AG08395 (cell line): ENCODE results near the gene RNF25.

Experiments used
- DNase-seq: peaks from one replicate; pipeline ENCODE4 v3.0.0; 2012; ENCODE audit warnings: mixed read lengths, low spot score

Gene RNF25

DNA sequence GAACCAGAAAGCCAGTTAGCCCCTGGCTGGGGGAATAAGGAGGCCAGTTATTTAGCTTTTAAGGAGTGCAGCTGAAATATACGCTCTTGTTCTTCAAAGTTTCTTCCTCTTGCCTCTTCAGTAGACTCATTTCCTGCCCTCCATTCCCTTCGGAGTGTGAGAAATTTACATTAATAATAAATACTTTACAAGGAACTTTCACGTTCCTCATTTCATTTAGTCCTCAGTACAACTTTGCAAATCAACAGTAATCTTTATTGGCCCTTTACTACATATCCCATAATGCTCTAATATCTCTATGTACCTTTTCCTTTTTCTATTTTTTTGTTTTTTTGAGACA, 48.5 kb downstream of the RNF25 start:
- DNase-seq: no peak

DNA sequence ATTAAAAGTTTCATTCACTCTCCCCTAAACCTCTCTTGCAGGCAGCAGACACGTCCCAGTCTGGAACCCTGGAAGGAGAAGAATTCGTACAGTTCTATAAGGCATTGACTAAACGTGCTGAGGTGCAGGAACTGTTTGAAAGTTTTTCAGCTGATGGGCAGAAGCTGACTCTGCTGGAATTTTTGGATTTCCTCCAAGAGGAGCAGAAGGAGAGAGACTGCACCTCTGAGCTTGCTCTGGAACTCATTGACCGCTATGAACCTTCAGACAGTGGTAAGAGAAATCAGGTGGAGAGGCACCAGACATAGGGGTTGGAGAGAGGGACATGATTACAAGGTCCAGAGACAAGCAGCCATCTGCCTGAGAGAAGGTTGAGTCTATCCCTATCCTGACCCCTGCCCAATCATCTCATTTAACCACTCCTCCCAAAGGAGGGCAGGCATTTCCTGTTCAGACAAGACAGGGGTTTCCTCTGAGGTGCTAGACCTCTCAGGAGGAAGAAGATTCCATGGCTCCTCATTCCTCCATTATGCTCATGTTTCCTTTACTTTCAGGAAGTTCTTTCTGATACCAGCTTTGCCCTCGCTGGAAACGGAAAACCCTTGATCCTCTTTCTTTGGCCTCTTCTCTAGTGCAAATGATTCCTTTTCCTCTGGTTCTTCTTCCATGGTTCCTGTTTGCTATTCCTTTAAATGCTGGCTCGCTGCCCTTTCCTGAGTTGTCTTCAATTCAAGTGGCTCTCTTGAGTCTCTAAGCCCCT, 49.0 kb downstream of the RNF25 start:
- peak; percentile 25 for DNase-seq

DNA sequence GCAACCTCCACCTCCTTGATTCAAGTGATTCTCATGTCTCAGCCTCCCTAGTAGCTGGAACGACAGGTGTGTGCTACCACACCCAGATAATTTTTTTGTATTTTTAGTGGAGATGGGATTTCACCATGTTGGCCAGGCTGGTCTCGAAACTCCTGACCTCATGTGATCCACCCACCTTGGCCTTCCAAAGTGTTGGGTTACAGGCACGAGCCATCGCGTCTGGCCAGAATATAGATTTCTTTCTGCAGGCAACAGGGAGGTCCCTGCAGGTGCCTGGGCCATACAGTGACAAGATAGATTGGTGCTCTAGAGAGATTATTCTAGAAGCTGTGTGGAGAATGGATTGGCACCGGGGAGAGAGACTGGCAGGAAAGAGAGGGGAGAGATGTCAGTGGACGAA, 50.8 kb downstream of the RNF25 start:
- DNase-seq: no peak

DNA sequence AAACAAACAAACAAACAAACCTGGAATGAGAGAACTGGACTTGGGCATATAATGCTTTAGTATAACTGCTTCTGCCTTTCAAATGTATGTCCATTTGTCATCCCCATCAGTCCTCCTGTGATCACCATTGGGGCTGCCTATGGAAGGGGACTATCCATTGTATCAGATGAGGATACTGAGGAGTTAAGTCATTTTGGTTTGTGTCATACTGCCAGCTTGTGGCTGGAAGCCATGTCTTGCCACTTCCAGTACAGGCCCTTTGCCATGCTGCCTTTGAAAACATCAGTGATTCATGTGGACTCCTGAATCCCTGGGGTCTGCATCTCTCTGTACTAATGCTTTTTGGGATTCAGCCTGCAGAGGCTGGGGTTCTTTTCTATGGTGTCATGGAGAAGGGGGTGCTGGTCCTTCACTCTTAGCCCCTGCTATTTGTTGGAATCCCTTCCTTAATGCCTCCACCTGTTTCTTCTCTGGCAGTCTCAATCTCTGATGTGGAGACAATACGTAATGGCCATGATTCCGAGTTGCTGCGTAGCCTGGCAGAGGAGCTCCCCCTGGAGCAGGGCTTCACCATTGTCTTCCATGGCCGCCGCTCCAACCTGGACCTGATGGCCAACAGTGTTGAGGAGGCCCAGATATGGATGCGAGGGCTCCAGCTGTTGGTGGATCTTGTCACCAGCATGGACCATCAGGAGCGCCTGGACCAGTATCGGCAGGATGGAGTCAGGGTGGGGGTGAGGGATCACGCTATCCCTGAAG, 53.5 kb downstream of the RNF25 start:
- DNase-seq: no peak

DNA sequence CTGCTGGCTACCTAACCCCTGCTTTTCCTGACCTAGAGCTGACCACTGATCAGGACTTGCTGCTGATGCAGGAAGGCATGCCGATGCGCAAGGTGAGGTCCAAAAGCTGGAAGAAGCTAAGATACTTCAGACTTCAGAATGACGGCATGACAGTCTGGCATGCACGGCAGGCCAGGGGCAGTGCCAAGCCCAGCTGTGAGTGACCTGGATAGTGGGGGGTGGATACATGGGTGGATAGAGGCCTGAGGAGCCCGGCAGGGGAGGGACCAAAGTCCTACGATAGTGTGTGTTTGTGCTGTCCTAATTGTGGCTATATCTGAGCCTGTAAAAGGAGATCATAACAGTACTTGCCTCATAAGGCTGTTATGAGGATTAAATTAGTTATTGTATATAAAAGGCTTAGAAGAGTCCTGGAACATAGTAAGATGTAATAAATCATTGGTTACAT, 55.9 kb downstream of the RNF25 start:
- no peak for DNase-seq
